ENCODE data around the gene RBM15B.

Gene RBM15B

DNA sequence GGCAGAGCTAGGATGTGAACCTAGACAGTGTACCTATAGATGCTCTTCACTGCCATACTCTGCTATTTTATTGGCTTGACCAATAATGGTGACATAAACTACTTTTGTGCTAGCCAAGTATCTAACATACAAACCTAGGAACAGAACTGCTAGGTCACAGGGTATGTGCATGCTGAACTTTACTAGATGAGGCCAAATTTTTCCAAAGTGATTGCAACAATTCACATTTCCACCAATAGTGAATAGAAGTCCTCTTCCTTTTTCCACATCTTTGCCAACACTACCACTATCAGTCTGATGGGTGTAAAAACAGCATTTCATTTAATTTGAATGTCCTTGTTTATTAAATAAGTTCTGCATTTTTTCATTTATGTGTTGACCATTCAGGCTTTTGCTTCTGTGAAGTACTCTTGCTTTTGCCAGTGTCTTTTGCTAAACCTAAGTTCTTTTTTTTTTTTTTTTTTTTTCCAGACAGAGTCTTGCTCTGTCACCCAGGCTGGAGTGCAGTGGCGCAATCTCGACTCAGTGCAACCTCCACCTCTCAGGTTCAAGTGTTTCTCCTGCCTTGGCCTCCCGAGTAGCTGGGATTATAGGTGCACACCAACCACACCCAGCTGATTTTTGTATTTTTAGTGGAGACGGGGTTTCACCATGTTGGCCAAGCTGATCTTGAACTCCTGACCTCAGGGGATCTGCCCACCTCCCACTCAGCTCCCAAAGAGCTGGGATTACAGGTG is 54.6 kb downstream of the RBM15B start:
- no peak overlapping the region for H3K4me3 Mint-ChIP-seq
- H3K27ac Mint-ChIP-seq, result no peak overlapping the region
- H3K9me3 Mint-ChIP-seq, result no peaks in the 10 kb centered on the region
- DNase-seq (ENCODE audit: low spot score in 2 of 2) (no peak), ATAC-seq (no peak)
- peaks cover 61% of the 10 kb centered on the region for H3K36me3 Mint-ChIP-seq
- H3K4me1 Mint-ChIP-seq, result peaks cover 24% of the 10 kb centered on the region
